SU-DHL-6 (cell line): ENCODE measurements around the gene ITGB1.

Source experiments
- H2AFZ ChIP-seq: fragments of 200-600 bp; sonication (generic); 2 replicates; pipeline ENCODE4 v1.6.1; 2014; ENCODE audit warnings: low read depth, mild to moderate bottlenecking, moderate library complexity, mixed read lengths, antibody characterized with exemption, low read length; ENCODE audit not compliant: severe bottlenecking
- H3F3A ChIP-seq: fragments of 200-600 bp; shearing (Covaris generic); 2 replicates; pipeline ENCODE4 v1.6.0; 2016; ENCODE audit warnings: antibody characterized with exemption, mild to moderate bottlenecking; ENCODE audit not compliant: insufficient read depth
- H3K27ac ChIP-seq: fragments of 200-600 bp; sonication (generic); 2 replicates; pipeline ENCODE4 v1.5.1; 2016; ENCODE audit warnings: low read depth, mild to moderate bottlenecking, low read length, moderate library complexity, mixed read lengths
- H3K27me3 ChIP-seq: fragments of 200-600 bp; sonication (generic), shearing (Covaris generic); 2 replicates; pipeline ENCODE4 v1.6.0; 2014; ENCODE audit warnings: mild to moderate bottlenecking, low read length
- H3K36me3 ChIP-seq: fragments of 200-600 bp; sonication (generic); 2 replicates; pipeline ENCODE4 v1.6.1; 2014; ENCODE audit warnings: mild to moderate bottlenecking, low read length, mixed read lengths
- H3K4me2 ChIP-seq: fragments of 300-600, 200-600 bp; shearing (Covaris generic), sonication (generic); 2 replicates; pipeline ENCODE4 v1.6.0; 2014; ENCODE audit warnings: low read length, low read depth, mild to moderate bottlenecking; ENCODE audit not compliant: poor library complexity, severe bottlenecking
- H3K4me3 ChIP-seq: fragments of 200-600 bp; sonication (generic); 2 replicates; pipeline ENCODE4 v1.5.1; 2014; ENCODE audit warnings: antibody characterized with exemption, low read length, mild to moderate bottlenecking, mixed read lengths; ENCODE audit not compliant: insufficient read depth, poor library complexity, severe bottlenecking
- H3K79me2 ChIP-seq: fragments of 200-600 bp; sonication (generic); 2 replicates; pipeline ENCODE4 v1.6.1; 2014; ENCODE audit warnings: mild to moderate bottlenecking, low read length, moderate library complexity; ENCODE audit not compliant: insufficient read depth
- H3K9ac ChIP-seq: fragments of 200-600 bp; sonication (generic); 2 replicates; pipeline ENCODE4 v1.7.0; 2014; ENCODE audit warnings: mild to moderate bottlenecking, low read length
- H3K9me2 ChIP-seq: fragments of 200-600 bp; sonication (generic); replicated peaks from 2 replicates; pipeline ENCODE4 v1.6.1; 2014; ENCODE audit warnings: low read length; ENCODE audit not compliant: insufficient read depth
- H3K9me3 ChIP-seq: fragments of 200-600 bp; sonication (generic); 2 replicates; pipeline ENCODE4 v1.6.1; 2014; ENCODE audit warnings: low read length, mixed read lengths; ENCODE audit not compliant: insufficient read depth
- H4K20me1 ChIP-seq: fragments of 200-600 bp; sonication (generic); 2 replicates; pipeline ENCODE4 v1.6.1; 2014; ENCODE audit warnings: low read depth, mild to moderate bottlenecking, antibody characterized with exemption, low read length, moderate library complexity, mixed read lengths
- CTCF ChIP-seq: fragments of 200-600 bp; sonication (generic); IDR thresholded peaks from one replicate; pipeline ENCODE4 v1.5.1; 2017; ENCODE audit warnings: antibody characterized with exemption, mild to moderate bottlenecking, low read length, moderate library complexity; ENCODE audit not compliant: insufficient read depth, poor library complexity, severe bottlenecking
- EZH2phosphoT487 ChIP-seq: fragments of 200-600 bp; sonication (generic), shearing (Covaris generic); conservative IDR thresholded peaks from 2 replicates; pipeline ENCODE4 v1.6.1; 2018; ENCODE audit warnings: mild to moderate bottlenecking, antibody characterized with exemption, low read length, moderate library complexity, mixed read lengths

ITGB1 gene

GRCh38 chr10:32982911-32983909, 25.2 kb upstream of the ITGB1 start:
- no peaks in the 10 kb centered on the region for H3K9me3 ChIP-seq
- H3K9me2 ChIP-seq, result no peaks in the 10 kb centered on the region
- no peak overlapping the region for H2AFZ ChIP-seq
- no peaks in the 10 kb centered on the region for H4K20me1 ChIP-seq
- H3K27ac ChIP-seq, result no peak overlapping the region
- no peak overlapping the region for H3K9ac ChIP-seq
- H3K79me2 ChIP-seq, result no peaks in the 10 kb centered on the region
- no peak overlapping the region for H3K4me2 ChIP-seq
- no peaks in the 10 kb centered on the region for H3F3A ChIP-seq
- no peak overlapping the region for H3K4me3 ChIP-seq
- TF ChIP-seq CTCF, result no peak
- no peak for TF ChIP-seq EZH2phosphoT487
- no peaks in the 10 kb centered on the region for H3K36me3 ChIP-seq
- no peaks in the 10 kb centered on the region for H3K27me3 ChIP-seq

GRCh38 chr10:32982293-32982709, 24.3 kb upstream of the ITGB1 start:
- Histone ChIP-seq H3K36me3 (no peaks in the 10 kb centered on the region), H3K4me2 (no peak overlapping the region), H4K20me1 (no peaks in the 10 kb centered on the region), H3K27ac (no peak overlapping the region), H3K9me2 (no peaks in the 10 kb centered on the region), H2AFZ (no peak overlapping the region), H3K27me3 (no peaks in the 10 kb centered on the region), H3K9me3 (no peaks in the 10 kb centered on the region), H3K4me3 (no peak overlapping the region), H3K79me2 (no peaks in the 10 kb centered on the region), H3K9ac (no peak overlapping the region), H3F3A (no peaks in the 10 kb centered on the region)
- TF ChIP-seq CTCF, result no peak
- TF ChIP-seq EZH2phosphoT487, result no peak

GRCh38 chr10:32981760-32982159, 23.7 kb upstream of the ITGB1 start:
- no peaks in the 10 kb centered on the region for H3K27me3 ChIP-seq
- TF ChIP-seq CTCF (no peak), EZH2phosphoT487 (no peak)
- no peaks in the 10 kb centered on the region for H3K79me2 ChIP-seq
- H2AFZ ChIP-seq, result no peak overlapping the region
- no peaks in the 10 kb centered on the region for H3F3A ChIP-seq
- no peaks in the 10 kb centered on the region for H3K36me3 ChIP-seq
- H3K4me2 ChIP-seq, result no peak overlapping the region
- H3K9ac ChIP-seq, result no peak overlapping the region
- no peaks in the 10 kb centered on the region for H3K9me3 ChIP-seq
- H3K9me2 ChIP-seq, result no peaks in the 10 kb centered on the region
- H3K27ac ChIP-seq, result no peak overlapping the region
- H4K20me1 ChIP-seq, result no peaks in the 10 kb centered on the region
- no peak overlapping the region for H3K4me3 ChIP-seq
